ENCODE results near the gene DAD1.

Gene DAD1

GRCh38 chr14:22534547-22534946 is 54.5 kb downstream of the DAD1 start:
- no peak for DNase-seq

GRCh38 chr14:22533739-22534359 is 55.2 kb downstream of the DAD1 start:
- DNase-seq = no peak

- DNase-seq = no peak
Observed at GRCh38 chr14:22533057-22533704, 55.8 kb downstream of the DAD1 start.

- peak; percentile 88 for DNase-seq
Observed at GRCh38 chr14:22532345-22533056, 56.5 kb downstream of the DAD1 start.

- DNase-seq = no peak
Observed at GRCh38 chr14:22531451-22532344, 57.3 kb downstream of the DAD1 start.

GRCh38 chr14:22530127-22530526 is 58.9 kb downstream of the DAD1 start:
- DNase-seq = no peak

- DNase-seq = no peak
Observed at GRCh38 chr14:22526744-22527143, 62.3 kb downstream of the DAD1 start.

- DNase-seq = no peak
Observed at GRCh38 chr14:22526218-22526617, 62.8 kb downstream of the DAD1 start.

- DNase-seq = no peak
Observed at GRCh38 chr14:22524784-22525161, 64.3 kb downstream of the DAD1 start.

GRCh38 chr14:22524115-22524783 is 64.8 kb downstream of the DAD1 start:
- DNase-seq = no peak

GRCh38 chr14:22523283-22523682 is 65.7 kb downstream of the DAD1 start:
- no peak for DNase-seq

- no peak for DNase-seq
Observed at GRCh38 chr14:22522466-22522957, 66.5 kb downstream of the DAD1 start.

GRCh38 chr14:22521449-22522239 is 67.4 kb downstream of the DAD1 start:
- DNase-seq = no peak

GRCh38 chr14:22520796-22521195 is 68.2 kb downstream of the DAD1 start:
- no peak for DNase-seq

GRCh38 chr14:22519877-22520685 is 68.9 kb downstream of the DAD1 start:
- DNase-seq = peak; percentile 26

GRCh38 chr14:22518073-22518472 is 71.0 kb downstream of the DAD1 start:
- no peak for DNase-seq

- no peak for DNase-seq
Observed at GRCh38 chr14:22517117-22517720, 71.8 kb downstream of the DAD1 start.

- DNase-seq = no peak
Observed at GRCh38 chr14:22515929-22516328, 73.1 kb downstream of the DAD1 start.
